HAP-1 (cell line): ENCODE measurements around the gene ACOXL.
"Not testable (repeated sequence)": the region's sequence is repeated elsewhere in the genome, so short reads cannot be mapped to it uniquely, and the experiment has no call there.

Experiments used
- DNase-seq, 2 experiments: peaks; one replicate each; pipeline ENCODE4 v3.0.0-alpha.2; 2016 to 2020; ENCODE audit warnings: low spot score in 2 of 2
- H3K27me3 ChIP-seq: fragments of 250-450 bp; sonication (Bioruptor Pico); 2 replicates; pipeline ENCODE4 v1.5.1; 2020; ENCODE audit warnings: low read depth, mild to moderate bottlenecking, moderate library complexity
- H3K36me3 ChIP-seq: fragments of 250-450 bp; sonication (Bioruptor Pico); replicated peaks from 2 replicates; pipeline ENCODE4 v1.5.1; 2020; ENCODE audit warnings: mild to moderate bottlenecking
- H3K4me1 ChIP-seq: fragments of 250-450 bp; sonication (Bioruptor Pico); 2 replicates; pipeline ENCODE4 v1.5.1; 2020; ENCODE audit warnings: mild to moderate bottlenecking
- H3K4me3 ChIP-seq: fragments of 250-450 bp; sonication (Bioruptor Pico); 2 replicates; pipeline ENCODE4 v1.5.1; 2020; ENCODE audit warnings: mild to moderate bottlenecking, moderate library complexity
- H3K9me3 ChIP-seq: fragments of 250-450 bp; sonication (Bioruptor Pico); 2 replicates; pipeline ENCODE4 v1.5.1; 2020; ENCODE audit warnings: mild to moderate bottlenecking, moderate library complexity
- in situ Hi-C: fragments of 300-500 bp; cut with MboI; formaldehyde crosslinking; loops from 3 replicates; pipeline ENCODE4 v1.14.3; 2020; ENCODE audit warnings: low sequenced_read_pairs, inconsistent platforms, mixed read lengths

The ACOXL gene

DNA sequence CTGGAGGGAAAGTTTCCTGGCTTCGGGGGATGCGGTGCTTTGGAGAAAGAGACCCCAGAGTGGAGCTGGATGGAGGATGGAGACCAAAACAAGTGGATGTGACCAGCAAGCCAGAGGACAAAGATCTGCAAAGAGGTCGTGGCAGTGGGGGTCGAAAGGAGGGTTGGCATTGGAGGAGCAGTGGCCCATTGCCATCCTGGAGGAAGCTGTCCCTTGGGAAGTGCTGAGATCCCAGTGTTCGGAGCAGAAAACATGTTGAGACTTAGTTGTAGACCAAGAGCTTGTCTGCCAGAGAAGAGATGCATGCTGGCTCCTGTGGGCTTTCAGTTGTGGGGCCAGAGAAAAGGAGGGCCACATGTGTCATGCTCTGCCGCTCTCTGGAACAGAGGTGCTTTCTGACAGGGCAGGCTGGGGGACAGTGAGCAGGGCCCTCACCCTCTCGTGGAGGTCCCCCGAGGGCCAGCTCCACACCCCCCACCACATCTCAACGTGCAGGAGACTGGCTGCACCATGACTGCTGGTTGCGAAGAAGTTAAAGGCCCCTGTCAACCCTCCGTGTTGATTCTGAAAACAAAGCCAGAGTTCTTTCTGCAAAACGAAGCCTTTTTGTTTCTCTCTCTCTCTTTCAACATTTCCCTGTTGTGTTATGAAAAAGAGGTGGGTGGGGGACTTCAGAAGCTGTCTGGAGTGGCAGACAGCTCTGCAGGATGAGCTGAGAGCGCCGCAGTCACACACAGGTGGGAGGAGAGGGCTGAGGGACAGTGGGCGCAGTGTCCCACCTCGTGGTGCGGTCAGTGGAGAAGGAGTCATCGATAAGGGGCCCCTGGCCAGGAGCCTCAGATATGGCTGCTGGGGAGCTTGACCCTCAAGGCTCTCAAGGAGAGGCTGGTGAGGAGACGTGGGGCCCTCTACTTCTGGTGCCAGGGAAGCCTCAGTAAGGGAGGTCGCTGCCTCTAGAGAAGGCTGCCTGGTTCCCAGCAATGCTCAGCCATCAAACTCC lies 310.7 kb downstream of the ACOXL start:
- Histone ChIP-seq H3K27me3 (peaks cover 9% of the 10 kb centered on the region), H3K9me3 (no peaks in the 10 kb centered on the region), H3K4me3 (no peak overlapping the region), H3K36me3 (no peaks in the 10 kb centered on the region), H3K4me1 (no peaks in the 10 kb centered on the region)
- DNase-seq: no peak
- in situ Hi-C loops: no loop called here

DNA sequence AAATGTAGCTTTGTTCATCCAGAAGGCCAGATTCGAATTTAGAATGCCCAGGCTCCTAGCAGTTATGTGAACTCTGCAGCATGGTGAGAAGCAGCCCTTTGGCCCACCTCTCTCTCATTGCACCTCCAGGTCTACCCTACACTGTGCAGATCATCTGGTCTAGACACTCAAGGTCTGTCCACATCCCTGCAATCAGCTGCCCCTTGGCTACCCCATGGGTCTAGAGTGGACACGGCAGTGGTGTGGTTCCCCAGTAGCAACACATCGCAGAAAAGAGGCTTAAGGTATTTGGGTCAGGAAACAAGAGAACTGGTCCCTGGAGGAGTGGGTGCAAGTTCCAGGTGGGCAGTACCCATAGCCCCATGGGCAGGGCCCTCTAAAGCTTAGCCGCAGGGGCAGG lies 311.7 kb downstream of the ACOXL start:
- H3K36me3 ChIP-seq: no peaks in the 10 kb centered on the region
- H3K27me3 ChIP-seq: peaks cover 4% of the 10 kb centered on the region
- DNase-seq: no peak
- H3K9me3 ChIP-seq: no peaks in the 10 kb centered on the region
- H3K4me3 ChIP-seq: no peak overlapping the region
- no peaks in the 10 kb centered on the region for H3K4me1 ChIP-seq
- in situ Hi-C loops: no loop called here

DNA sequence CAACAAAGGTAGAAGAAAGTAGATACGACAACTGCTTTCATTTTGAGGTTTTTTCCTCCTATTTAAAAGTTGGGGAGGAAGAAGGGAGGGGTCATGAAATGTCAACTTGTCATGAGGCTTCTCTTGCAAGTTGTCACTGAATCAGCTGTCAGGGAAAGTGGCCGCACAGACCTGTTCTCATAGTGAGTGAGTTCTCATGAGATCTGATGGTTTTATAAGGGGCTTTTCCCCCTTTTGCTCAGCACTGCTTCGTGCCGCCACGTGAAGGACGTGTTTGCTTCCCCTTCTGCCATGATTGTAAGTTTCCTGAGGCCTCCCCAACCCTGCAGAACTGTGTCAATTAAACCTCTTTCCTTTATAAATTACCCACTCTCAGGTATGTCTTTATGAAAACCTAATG lies 312.9 kb downstream of the ACOXL start:
- H3K4me3 ChIP-seq, H3K9me3 ChIP-seq, H3K27me3 ChIP-seq, DNase-seq, H3K36me3 ChIP-seq, in situ Hi-C loops, H3K4me1 ChIP-seq: not testable (repeated sequence)

DNA sequence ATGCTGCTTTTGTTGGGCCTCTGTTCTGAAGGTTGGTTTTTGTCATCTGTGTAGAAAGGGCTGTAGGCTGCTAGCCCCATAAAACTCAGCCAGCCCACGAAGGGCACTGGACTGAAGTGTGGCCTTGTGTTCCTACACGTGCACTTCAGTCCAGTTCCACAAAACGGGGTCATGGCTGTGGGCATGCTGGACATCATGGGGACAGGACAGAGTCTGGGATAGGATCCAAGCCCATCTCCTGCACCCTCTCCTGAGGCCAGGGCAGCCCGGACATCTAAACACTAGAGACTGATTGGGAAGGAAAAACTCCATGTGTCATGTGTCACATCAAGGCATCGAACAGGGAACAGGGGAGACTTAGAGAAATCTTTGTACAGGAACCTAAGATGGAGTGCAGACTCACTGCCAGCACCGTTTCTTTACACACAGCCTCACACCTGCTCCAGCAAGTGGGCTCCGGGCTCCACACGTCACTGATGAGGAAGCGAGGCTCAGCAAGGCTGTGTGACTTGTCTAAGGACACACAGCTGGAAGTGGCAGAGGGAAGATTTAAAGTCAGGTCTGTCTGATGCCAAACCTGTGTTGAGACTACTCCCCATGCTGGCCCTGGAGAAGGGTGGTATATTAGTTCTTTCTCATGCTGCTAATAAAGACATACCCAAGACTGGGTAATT lies 313.5 kb downstream of the ACOXL start:
- Histone ChIP-seq H3K27me3 (no peaks in the 10 kb centered on the region), H3K36me3 (no peaks in the 10 kb centered on the region), H3K4me1 (no peaks in the 10 kb centered on the region), H3K9me3 (no peaks in the 10 kb centered on the region), H3K4me3 (no peak overlapping the region)
- in situ Hi-C loops: no loop called here
- no peak for DNase-seq

DNA sequence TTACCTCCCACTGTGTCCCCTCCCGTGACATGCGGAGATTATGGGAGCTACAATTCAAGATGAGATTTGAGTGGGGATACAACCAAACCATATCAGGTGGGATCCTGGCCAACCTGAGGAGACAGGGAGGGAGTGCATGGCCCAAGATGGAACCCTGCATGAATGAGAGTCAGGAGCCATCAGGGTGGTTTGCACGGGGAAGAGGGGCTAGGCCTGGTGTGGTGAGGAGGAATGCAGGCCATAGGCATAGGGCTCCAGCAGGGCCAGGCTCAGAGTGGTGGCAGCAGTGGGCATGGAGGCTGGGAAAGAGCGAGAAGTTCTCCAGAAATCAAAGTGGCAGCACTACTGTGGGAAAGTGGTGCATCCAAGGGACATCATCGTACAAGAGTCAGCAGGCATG lies 314.3 kb downstream of the ACOXL start:
- no peaks in the 10 kb centered on the region for H3K36me3 ChIP-seq
- in situ Hi-C loops: no loop called here
- H3K4me3 ChIP-seq: no peak overlapping the region
- no peaks in the 10 kb centered on the region for H3K9me3 ChIP-seq
- H3K4me1 ChIP-seq: no peaks in the 10 kb centered on the region
- no peak for DNase-seq
- H3K27me3 ChIP-seq: no peaks in the 10 kb centered on the region

DNA sequence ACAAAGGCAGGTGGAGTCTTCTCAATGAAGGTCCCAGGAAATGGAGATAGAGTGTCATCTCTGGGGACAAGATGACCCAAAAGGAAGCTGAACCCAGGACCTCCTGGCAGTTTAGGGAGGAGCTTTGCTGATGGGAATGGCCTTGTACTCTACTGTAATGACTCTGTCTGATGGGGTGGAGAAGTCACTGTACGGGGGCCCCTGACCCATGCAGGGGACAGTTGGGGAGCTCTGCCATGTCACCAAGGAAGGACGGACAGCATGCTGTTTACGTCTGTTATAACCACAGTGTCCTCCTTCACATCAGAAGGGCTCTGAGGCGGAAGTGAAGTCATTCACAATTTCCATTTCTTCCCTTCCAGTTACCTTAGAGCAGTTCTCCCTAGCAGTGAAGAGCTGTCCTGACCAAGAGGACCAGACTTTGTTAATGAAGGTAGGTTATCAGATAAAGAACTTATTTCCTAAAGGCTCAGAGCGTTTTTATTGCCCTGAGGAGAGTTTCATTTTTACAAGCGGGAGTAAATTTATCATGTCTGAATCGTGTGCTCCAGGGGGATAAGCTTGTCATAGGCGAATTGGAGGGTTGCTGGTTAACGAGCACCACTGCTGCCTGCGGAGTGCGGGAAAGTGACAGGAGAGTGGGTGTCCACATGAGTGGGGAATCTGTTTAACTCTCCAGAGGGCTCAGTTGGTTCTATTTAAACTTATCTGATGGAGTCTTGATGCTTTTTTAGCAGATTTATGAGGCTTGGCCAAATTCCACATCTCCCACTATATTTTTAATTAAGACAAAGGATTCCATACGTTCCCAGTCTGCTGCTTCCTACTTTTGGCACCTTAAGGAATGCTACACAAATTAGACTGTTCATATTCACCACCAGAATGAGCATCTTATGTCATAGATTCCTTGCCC lies 316.7 kb downstream of the ACOXL start:
- DNase-seq: no peak
- no peaks in the 10 kb centered on the region for H3K27me3 ChIP-seq
- no peaks in the 10 kb centered on the region for H3K4me1 ChIP-seq
- H3K4me3 ChIP-seq: no peak overlapping the region
- H3K36me3 ChIP-seq: no peaks in the 10 kb centered on the region
- H3K9me3 ChIP-seq: no peaks in the 10 kb centered on the region
- in situ Hi-C loops: no loop called here

DNA sequence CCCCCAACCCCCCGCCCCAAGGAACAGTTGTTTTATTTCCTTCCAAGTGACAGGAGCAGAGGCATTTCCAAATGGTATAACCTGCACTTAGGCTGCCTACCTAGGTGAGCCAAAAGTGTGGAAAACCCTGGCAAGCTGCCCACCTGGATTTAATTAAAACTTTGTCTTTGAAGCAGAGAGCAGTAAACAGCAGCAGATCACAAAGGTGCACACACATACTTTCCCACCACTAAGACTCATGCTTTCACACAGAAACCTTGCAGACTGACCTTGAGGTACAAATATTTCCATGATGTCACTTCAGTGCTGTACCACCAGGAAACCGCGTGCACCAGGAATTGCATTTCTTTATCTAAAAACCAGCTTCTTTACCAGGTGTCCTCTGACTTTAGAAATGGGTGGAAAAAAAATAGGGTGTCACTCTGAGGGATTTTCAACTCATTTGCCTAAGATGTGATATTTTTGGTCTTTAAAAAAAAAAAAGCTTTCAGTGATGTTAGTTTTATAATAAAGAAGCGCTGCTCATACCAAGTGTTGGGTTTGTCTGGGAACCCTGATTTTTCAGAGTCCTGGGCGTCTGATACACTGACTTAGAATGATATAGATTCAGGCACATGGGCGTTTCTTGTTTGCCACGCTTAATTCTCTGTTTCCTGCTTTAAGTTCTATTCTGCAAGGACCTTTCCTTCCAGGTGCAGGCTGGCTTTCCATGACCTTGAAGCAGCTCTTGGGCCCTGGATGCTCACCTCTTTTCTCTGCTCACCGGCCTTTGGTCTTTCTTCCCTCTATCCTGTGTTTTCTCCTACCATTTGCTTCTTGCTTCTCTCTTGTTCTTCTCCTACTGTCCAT lies 317.6 kb downstream of the ACOXL start:
- in situ Hi-C loops: no loop called here
- DNase-seq: no peak
- H3K4me1 ChIP-seq: no peaks in the 10 kb centered on the region
- H3K4me3 ChIP-seq: no peak overlapping the region
- no peaks in the 10 kb centered on the region for H3K36me3 ChIP-seq
- no peaks in the 10 kb centered on the region for H3K9me3 ChIP-seq
- H3K27me3 ChIP-seq: no peaks in the 10 kb centered on the region

DNA sequence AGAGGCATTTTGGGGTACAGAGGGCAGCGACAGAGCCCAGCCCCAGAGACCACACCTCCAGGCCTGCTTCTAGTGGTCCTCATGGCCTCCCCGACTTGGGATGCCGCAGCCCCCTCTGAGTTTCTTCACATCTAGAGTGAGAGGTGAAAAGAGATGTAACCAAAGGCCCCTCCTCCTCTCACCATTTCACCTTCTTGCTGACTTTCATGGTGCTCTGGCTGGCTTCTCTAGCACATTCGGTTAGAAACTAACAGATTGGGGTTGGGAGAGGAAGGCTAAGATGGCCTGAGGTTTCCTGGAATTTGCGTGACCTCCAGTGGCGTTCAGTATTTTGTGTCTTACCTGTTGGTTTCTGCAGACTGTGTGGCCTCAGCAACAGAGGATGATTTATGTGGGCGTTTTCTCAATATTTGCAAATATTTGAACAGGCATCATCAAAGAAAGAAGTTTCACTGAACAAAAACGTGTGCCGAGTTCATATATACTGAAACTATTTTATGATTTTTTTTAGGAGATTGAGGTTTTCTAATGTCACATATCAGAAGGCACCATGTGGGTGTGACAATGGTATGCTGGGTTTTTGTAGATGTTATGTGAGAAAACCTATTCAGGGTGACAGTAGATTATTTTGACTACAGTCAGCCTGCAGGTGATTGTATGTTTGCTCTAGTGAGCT lies 318.5 kb downstream of the ACOXL start:
- DNase-seq: no peak
- Histone ChIP-seq H3K9me3 (no peaks in the 10 kb centered on the region), H3K27me3 (no peaks in the 10 kb centered on the region), H3K4me1 (no peaks in the 10 kb centered on the region), H3K4me3 (no peak overlapping the region), H3K36me3 (no peaks in the 10 kb centered on the region)
- in situ Hi-C loops: no loop called here

DNA sequence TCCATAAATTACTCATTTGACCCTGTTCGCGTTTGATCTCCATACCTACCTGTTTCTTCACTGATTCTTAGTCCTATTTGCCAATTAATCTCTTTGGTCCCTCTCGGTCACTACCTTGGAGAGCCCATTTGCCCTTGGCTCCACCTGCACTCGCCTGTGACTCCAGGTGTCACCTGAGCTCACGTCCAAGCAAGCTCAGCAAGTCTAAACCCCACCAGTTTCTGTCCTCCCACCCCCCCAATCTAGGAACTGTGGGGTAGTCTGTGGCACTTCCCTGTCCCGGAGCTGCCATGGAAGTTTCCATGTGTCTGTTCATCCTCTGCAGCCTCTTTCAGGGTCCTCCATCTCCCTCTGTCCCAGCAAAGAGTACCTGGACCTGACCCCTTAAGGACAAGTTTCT lies 320.2 kb downstream of the ACOXL start:
- Histone ChIP-seq H3K36me3 (no peaks in the 10 kb centered on the region), H3K4me3 (no peak overlapping the region), H3K27me3 (no peaks in the 10 kb centered on the region), H3K4me1 (no peaks in the 10 kb centered on the region), H3K9me3 (no peaks in the 10 kb centered on the region)
- no peak for DNase-seq
- in situ Hi-C loops: no loop called here

DNA sequence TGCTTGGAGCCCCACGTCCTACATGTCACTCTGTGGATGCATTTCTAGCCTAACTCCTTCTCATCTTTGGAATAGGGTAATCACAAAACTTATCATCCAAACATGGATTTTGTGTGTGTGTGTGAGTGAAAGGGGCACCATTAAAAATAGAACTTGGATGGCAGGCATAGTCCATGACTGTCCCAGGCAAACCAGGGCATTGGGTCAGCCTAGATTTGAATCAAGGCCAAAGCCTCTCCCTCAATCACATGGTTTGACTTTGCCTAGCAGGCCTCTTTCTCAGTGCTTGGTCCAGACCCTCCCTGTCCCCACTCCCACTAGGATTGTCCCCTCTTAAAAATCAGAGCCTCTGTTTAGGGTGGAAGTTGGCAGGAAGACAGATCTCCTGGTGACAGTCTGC lies 320.9 kb downstream of the ACOXL start:
- Histone ChIP-seq H3K27me3 (no peaks in the 10 kb centered on the region), H3K9me3 (no peaks in the 10 kb centered on the region), H3K4me1 (no peaks in the 10 kb centered on the region), H3K4me3 (no peak overlapping the region), H3K36me3 (no peaks in the 10 kb centered on the region)
- DNase-seq: no peak
- in situ Hi-C loops: no loop called here

DNA sequence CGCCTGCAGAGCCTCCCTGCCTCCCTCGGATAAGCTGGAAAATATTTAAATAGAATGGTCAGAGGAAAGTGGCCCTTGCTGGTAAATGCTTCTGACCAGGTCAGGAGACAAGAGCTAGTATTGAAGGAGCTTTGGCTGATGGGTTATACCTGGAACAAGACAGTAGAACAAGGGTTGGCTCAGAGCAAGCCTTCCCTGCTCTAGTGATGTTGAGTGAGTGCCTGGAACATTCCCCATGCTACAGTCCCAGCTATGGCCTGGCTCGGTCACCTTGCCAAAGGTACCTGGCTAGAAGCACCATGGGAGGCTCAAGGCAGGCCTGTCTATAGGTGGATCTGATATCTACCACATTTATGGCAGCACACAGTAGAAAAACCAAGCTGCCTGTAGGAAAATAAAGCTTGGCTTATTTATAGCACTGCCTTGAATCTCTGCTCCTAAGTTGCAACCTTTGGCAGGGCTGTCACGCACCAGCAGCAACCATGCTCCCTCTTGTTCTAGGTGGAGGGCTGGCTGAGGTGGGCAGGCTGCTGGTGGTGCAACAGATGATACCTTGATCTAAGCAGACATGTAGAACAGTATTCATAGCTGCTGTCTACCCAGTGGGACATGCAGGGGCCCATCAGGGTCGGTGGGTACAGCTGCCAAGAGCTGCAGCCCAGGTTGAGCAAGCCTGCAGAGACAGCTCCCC lies 321.6 kb downstream of the ACOXL start:
- H3K9me3 ChIP-seq: no peaks in the 10 kb centered on the region
- H3K36me3 ChIP-seq: no peaks in the 10 kb centered on the region
- no peaks in the 10 kb centered on the region for H3K4me1 ChIP-seq
- H3K27me3 ChIP-seq: no peaks in the 10 kb centered on the region
- DNase-seq: no peak
- in situ Hi-C loops: no loop called here
- no peak overlapping the region for H3K4me3 ChIP-seq
